GM21786 (cell line): ENCODE data around the gene IKZF4.
"Not testable (repeated sequence)": the region's sequence is repeated elsewhere in the genome, so short reads cannot be mapped to it uniquely, and the experiment has no call there.

Source experiments
- ATAC-seq: cut with Tn5 transposase; IDR thresholded peaks from one replicate; pipeline ENCODE4 v1.9.1; 2021; ENCODE audit not compliant: unreplicated experiment

The IKZF4 gene

DNA sequence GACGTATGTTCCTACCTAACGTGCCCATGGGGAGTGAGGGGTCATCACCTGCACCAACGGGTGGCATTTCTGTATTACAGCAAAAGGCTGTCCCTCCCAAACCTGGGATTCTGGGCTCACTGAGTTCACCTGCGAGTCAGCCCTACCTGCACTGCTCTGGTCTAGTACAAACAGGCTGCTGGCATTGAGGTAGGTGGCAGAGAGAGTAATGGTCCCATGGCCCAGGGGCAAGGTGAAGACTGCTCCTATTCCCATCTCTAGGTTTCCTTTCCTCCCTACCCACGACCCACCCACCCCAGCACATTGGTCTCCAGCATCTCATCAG lies 23.3 kb upstream of the IKZF4 start:
- no peak for ATAC-seq

DNA sequence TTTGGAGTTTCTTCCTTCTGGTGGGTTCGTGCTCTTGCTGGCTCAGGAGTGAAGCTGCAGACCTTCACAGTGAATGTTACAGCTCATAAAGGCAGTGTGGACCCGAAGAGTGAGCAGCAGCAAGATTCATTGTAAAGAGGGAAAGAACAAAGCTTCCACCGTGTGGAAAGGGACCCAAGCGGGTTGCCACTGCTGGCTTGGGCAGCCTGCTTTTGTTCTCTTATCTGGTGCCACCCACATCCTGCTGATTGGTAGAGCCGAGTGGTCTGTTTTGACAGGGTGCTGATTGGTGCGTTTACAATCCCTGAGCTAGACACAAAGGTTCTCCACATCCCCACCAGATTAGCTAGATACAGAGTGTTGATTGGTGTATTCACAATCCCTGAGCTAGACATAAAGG lies 21.3 kb upstream of the IKZF4 start:
- not testable (repeated sequence) for ATAC-seq

DNA sequence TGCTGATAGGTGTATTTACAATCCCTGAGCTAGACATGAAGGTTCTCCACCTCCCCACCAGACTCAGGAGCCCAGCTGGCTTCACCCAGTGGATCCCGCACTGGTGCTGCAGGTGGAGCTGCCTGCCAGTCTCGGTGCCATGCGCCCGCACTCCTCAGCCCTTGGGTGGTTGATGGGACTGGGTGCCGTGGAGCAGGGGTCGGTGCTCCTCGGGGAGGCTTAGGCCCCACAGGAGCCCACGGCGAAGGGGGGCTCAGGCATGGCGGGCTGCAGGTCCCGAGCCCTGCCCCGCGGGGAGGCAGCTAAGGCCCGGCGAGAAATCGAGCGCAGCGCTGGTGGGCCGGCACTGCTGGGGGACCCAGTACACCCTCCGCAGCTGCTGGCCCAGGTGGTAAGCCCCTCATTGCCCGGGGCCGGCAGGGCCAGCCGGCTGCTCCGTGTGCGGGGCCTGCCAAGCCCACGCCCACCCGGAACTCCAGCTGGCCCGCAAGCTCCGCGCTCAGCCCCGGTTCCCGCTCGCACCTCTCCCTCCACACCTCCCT lies 20.8 kb upstream of the IKZF4 start:
- ATAC-seq: not testable (repeated sequence)

GRCh38 chr12:56001487-56002100 lies 19.2 kb upstream of the IKZF4 start:
- no peak for ATAC-seq

DNA sequence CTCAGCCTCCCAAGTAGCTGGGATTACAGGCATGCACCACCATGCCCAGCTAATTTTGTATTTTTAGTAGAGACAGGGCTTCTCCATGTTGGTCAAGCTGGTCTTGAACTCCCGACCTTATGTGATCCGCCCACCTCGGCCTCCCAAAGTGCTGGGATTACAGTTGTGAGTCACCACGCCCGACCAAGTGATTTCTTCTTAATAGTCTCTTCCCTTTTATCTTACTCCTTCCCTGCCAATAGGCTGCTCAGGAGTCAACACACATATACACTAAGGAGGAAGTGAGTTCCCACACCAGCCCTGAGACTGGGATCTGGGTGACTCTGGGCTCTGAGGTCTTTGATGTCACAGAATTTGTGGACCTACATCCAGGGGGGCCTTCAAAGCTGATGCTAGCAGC lies 17.5 kb upstream of the IKZF4 start:
- ATAC-seq: not testable (repeated sequence)

DNA sequence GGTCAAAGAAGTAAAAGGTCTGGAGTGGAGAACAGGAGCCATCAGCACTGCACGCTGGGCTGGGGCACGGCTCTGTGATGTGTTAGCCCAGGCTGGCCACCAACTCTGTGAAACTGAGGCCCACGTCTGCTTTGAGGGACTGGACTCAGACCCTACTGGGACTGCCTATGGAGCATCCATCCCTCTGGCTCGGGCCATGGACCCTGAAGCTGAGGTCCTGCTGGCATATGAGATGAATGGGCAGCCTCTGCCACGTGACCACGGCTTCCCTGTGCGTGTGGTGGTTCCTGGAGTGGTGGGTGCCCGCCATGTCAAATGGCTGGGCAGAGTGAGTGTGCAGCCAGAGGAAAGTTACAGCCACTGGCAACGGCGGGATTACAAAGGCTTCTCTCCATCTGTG lies 16.6 kb upstream of the IKZF4 start:
- no peak for ATAC-seq

DNA sequence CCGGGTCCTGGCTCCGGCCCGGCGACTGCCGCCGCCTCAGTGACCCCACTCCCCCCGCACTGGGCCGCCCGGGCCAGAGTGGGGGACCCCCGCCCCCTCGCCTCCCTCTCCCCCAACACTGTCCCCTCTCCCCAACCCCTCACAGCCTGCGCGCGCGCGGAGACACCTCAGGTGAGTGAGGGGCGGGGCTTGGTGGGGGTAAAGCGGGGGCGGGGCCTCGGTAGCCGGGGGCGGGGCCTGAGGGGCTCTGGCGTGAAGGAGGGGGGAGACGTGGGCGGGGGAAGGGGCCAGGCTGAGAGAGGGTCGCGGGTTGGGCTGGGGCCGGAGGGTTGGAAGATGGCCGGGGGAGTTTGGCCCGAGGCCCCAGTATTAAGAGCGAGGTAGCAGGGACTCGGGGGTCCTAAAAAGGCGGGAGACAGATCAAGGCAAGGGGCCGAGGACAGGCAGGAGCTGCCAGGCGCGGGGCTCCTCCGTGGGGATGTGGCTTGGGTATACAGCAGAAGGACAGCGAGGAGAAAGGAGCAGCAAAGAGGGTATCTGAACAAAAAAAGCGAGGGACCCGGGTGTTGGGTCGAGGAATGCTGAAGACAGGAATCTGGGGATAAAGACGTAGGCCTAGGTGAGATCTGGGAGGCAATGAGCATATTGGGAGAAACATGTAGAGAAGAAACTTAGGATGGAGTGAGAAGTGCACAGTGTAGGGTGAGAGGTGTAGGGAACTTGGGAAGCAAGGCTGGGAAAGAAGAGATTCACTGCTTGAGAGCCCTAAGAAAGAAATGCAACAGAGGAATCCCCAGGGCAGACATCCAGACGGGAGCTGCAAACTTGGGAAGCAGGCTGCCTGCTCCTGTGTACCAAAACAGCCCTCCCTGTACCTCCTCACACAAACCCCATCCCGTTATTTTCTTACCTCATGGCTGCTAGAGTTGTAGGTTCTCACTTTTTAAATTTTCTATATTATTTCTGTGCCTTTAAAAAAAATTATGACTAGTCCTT lies 13.0 kb upstream of the IKZF4 start:
- ATAC-seq: peak; percentile 44

DNA sequence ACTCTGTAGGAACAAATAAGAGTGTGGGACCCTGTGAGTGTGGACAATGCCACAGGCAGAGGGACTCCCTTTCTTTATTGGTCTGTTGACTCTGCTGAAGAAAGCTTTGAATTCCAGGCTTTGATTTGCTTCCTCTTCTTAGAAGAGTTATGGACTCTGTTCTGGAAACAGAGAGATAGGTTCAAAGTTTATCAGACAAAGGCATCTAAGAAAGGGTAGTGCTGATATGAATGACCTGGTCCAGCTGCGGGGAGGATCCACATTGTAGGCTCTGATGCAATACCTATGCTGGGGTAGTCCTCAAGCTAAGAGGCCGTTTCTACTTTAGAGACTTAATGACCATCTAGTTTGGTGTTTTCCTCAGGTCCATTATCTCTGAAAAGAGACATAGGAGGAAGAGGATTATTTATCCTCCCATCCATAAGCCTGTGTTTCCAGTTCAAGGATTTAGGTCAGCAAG lies 10.7 kb upstream of the IKZF4 start:
- ATAC-seq: no peak

GRCh38 chr12:56011509-56012090 lies 9.2 kb upstream of the IKZF4 start:
- ATAC-seq: no peak

- ATAC-seq: no peak
Measured at GRCh38 chr12:56013482-56013881, 7.4 kb upstream of the IKZF4 start.

- ATAC-seq: no peak
Measured at GRCh38 chr12:56014205-56014604, 6.6 kb upstream of the IKZF4 start.

DNA sequence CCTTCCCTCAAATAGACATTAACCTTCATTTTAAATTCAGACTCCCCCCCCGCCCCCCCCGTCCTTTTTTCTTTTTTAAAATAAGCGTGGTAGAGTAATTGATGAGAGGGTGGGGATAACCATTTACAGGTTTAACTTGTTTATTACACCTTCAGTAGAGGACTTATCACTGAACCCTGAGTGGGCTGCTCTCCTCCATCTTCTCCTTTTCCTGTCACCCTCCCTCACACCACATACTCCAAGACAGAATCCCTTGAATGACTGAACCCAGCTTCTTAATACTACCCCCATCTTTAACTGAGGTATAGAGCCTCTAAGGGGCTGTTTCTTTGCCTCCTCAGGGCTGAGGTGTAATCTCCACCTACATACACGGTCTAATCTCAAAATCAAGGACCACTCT lies 3.7 kb upstream of the IKZF4 start:
- no peak for ATAC-seq

- no peak for ATAC-seq
Measured at GRCh38 chr12:56018356-56018755, 2.5 kb upstream of the IKZF4 start.

GRCh38 chr12:56021889-56022497 lies 1.1 kb downstream of the IKZF4 start:
- ATAC-seq: no peak

- no peak for ATAC-seq
Measured at GRCh38 chr12:56028511-56029165, 7.8 kb downstream of the IKZF4 start.

- ATAC-seq: no peak
Measured at GRCh38 chr12:56029166-56029519, 8.3 kb downstream of the IKZF4 start.

GRCh38 chr12:56029666-56030293 lies 8.9 kb downstream of the IKZF4 start:
- no peak for ATAC-seq

- no peak for ATAC-seq
Measured at GRCh38 chr12:56031987-56032386, 11.1 kb downstream of the IKZF4 start.

- ATAC-seq: no peak
Measured at GRCh38 chr12:56034586-56035332, 13.9 kb downstream of the IKZF4 start.

GRCh38 chr12:56037161-56037560 lies 16.3 kb downstream of the IKZF4 start:
- no peak for ATAC-seq
